HepG2 (cell line): ENCODE measurements around the gene CCSER1.

ENCODE experiments used
- CTCF ChIP-seq: sonication (generic); formaldehyde crosslinking; IDR thresholded peaks from 2 replicates; pipeline ENCODE4 v1.5.0; 2020; ENCODE audit warnings: mild to moderate bottlenecking, missing genetic modification reagents, moderate library complexity
- POLR2A ChIP-seq, 2 experiments: IDR thresholded peaks; 2 replicates each; pipeline ENCODE4 v1.6.1; 2011; ENCODE audit warnings: low read depth in 2 of 2, low read length in 2 of 2, mild to moderate bottlenecking in 1 of 2, moderate library complexity in 1 of 2; ENCODE audit not compliant: insufficient read depth in 1 of 2
- SMARCC2 ChIP-seq: fragments of 450-650 bp; IDR thresholded peaks from 2 replicates; pipeline ENCODE4 v1.6.1; 2017; ENCODE audit warnings: antibody characterized with exemption, mild to moderate bottlenecking
- SNAPC2 ChIP-seq: sonication (generic); formaldehyde crosslinking; IDR thresholded peaks from 2 replicates; pipeline ENCODE4 v1.8.1; 2022; ENCODE audit warnings: mild to moderate bottlenecking, missing genetic modification reagents
- SP2 ChIP-seq: sonication (generic); formaldehyde crosslinking; IDR thresholded peaks from 2 replicates; pipeline ENCODE4 v1.5.1; 2020; ENCODE audit warnings: mild to moderate bottlenecking, missing genetic modification reagents
- TAF1 ChIP-seq: sonication (generic); formaldehyde crosslinking; IDR thresholded peaks from 2 replicates; pipeline ENCODE4 v1.4.0; 2020; ENCODE audit warnings: missing genetic modification reagents
- ZNF775 ChIP-seq: sonication (generic); formaldehyde crosslinking; IDR thresholded peaks from 2 replicates; pipeline ENCODE4 v1.4.0; 2020; ENCODE audit warnings: missing genetic modification reagents, mild to moderate bottlenecking, moderate library complexity, borderline replicate concordance
- TF ChIP-seq, protein P1 (sequence below): sonication (generic); formaldehyde crosslinking; IDR thresholded peaks from 2 replicates; pipeline ENCODE4 v1.4.0; 2020; ENCODE audit warnings: missing genetic modification reagents

- TF ChIP-seq SNAPC2, result no peak
- TF ChIP-seq CTCF (CRISPR knock-in tag), result no peak
- TF ChIP-seq, protein P1, sequence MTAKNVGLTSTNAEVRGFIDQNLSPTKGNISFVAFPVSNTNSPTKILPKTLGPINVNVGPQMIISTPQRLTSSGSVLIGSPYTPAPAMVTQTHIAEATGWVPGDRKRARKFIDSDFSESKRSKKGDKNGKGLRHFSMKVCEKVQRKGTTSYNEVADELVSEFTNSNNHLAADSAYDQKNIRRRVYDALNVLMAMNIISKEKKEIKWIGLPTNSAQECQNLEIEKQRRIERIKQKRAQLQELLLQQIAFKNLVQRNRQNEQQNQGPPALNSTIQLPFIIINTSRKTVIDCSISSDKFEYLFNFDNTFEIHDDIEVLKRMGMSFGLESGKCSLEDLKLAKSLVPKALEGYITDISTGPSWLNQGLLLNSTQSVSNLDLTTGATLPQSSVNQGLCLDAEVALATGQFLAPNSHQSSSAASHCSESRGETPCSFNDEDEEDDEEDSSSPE (CRISPR knock-in tag), result no peak
- TF ChIP-seq POLR2A (IDR thresholded peaks at IDR 0.05; ENCODE audit: insufficient read depth in 1 of 2, low read depth in 2 of 2, low read length in 2 of 2), result no peak
- TF ChIP-seq SMARCC2, result no peak
- TF ChIP-seq TAF1 (CRISPR knock-in tag), result no peak
- TF ChIP-seq SP2, result no peak
- TF ChIP-seq ZNF775 (CRISPR knock-in tag), result no peak
Measured at GRCh38 chr4:90582087-90582486, 454.9 kb downstream of the CCSER1 start.
